GM21447 (cell line): ENCODE data around the gene ITGAX.
"Not testable (repeated sequence)": the region's sequence is repeated elsewhere in the genome, so short reads cannot be mapped to it uniquely, and the experiment has no call there.

Experiments used
- ATAC-seq: cut with Tn5 transposase; IDR thresholded peaks from one replicate; pipeline ENCODE4 v1.9.1; 2021; ENCODE audit not compliant: unreplicated experiment

The ITGAX gene

DNA sequence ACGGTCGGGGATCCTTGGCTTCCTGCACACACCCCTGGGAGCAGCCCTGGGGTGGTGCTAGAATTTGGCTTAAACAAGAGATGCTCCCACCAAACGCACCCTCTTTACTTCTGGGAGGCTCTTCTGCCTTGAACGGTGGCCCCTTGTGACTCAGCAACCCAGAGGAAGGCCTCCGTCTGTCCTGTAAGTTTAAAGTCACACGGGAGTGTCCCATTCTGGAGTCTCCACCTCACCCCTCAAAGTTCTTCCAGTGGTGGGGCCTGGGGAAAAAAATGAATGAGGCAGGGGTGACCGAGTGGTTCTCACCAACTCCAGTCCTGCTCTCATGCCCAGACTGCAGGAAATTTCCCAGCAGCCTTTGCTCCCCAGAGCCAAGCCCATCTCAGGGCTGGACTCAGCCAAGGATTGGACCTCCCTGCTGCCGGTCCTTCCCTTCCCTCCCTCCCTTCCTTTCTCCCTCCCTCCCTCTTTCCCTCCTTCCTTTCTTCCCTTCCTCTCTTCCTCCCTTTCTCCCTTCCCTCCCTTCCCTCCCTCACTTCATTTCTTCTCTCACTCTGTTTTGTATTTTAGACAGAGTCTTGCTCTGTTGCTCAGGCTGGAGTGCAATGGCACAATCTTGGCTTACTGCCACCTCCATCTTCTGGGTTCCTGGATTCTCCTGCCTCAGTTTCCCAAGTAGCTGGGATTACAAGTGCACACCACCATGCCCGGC, 49.5 kb downstream of the ITGAX start:
- ATAC-seq = no peak

DNA sequence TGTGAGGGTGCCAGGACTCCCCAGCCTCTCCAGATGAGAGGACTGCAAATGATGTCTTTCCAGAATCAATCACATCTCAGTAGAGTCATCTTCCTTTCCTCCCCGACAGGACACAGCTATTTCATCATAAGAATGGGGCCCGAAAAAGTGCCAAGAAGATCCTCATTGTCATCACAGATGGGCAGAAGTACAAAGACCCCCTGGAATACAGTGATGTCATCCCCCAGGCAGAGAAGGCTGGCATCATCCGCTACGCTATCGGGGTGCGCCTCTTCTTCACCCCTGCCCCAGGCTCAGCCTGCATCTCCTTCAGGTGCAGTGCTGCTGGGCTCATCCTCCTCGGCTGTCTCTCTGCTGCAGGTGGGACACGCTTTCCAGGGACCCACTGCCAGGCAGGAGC, 52.4 kb downstream of the ITGAX start:
- no peak for ATAC-seq

DNA sequence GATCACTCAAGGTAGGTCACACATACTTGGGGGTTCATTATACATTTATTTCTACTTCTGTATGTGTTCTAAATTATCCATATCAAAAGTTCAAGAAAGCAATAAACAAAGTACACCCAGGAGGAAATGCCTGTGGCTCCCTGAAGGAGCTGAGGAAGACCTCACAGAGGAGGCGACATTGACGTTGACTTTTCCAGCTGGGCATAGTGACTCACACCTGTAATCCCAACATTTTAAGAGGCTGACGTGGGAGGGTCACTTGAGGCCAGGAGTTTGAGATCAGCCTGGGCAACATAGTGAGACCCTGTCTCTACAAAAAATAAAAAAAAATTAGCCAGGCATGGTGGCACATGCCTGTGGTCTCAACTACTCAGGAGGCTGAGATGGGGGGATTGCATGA, 54.5 kb downstream of the ITGAX start:
- ATAC-seq = no peak

DNA sequence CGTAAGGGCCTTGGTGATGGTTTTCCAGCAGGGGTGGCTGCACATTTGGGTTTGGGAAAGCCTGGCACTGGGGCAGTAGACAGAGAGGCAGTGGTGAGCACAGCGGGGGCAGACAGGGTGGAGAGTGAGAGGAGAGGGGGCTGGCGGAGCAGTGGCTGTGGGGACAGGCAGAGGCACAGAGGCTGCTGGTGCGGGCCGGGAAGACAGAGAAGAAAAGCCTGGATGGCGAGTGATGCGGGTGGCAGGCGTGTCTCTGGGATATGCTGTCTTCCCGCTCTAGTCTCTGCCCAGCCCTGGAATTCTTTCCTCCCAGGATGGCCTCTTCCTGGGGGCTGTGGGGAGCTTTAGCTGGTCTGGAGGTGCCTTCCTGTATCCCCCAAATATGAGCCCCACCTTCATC, 55.1 kb downstream of the ITGAX start:
- ATAC-seq = no peak

DNA sequence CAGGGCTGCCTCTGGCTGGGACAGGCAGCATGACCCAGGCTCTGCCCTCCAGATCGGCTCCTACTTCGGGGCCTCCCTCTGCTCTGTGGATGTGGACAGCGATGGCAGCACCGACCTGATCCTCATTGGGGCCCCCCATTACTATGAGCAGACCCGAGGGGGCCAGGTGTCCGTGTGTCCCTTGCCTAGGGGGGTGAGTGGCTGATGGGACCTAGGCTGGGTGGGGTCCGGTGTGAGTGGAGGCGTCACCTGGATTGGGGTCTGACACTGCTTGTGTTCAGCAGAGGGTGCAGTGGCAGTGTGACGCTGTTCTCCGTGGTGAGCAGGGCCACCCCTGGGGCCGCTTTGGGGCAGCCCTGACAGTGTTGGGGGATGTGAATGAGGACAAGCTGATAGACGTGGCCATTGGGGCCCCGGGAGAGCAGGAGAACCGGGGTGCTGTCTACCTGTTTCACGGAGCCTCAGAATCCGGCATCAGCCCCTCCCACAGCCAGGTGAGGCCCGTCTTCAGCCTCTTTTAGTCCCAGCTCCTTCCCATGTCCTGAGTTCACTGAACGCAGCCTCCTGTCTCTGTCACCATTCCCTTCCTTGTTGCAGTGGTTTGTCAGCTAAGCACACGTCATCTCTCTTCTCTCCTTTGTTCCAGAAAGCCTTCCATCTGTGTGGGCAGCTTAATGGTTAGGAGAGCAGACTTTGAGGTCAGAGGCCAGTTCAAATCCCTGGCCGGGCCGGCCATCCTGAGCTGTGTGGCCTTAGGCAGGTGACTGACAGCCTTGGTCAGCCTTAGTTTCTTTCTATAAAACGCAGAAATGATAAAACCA, 56.3 kb downstream of the ITGAX start:
- ATAC-seq = no peak

DNA sequence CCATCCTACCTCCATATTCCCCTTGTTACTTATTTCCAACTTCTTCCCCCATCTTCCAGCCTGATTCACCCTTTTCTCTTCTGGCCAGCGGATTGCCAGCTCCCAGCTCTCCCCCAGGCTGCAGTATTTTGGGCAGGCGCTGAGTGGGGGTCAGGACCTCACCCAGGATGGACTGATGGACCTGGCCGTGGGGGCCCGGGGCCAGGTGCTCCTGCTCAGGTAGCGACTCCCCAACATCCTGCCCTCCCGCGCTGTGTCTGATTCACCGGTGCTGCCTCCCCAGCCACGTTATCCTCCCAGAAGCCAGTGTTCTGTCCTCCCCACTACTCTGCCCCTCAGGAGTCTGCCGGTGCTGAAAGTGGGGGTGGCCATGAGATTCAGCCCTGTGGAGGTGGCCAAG, 57.8 kb downstream of the ITGAX start:
- ATAC-seq = no peak

DNA sequence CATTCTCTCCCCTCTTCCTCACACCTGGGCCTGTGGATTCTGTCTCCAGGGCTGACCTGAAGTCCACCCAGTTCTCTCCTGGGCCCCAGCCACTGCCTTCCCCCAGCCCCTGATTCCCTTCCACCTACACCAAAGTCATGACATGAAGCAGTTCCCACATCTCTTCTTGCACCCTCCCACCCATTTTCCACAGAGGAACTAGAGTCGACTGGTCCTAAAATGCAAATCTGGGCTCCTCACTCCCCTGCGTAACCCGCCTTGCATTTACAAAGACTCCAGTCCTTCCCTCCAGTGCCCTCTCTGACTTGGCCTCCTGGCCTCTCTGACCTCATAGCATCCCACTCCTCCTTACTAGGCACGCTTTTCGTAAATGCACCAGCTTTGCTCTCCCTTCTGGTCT, 58.4 kb downstream of the ITGAX start:
- no peak for ATAC-seq

DNA sequence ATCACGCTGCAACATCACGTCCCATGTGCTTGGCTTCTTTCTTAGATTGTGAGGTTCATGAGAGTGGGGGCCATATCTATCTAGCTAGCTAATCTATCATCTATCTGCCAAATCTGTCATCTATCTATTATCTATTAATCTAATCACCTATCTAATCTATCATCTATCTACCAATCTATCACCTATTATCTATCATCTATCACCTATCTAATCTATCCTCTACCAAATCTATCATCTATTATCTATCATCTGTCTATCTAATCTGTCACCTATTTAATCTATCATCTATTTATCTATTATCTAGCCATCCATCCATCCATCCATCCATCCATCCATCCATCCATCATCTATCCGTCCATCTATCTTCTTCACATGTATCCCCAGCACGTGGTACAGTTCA, 59.0 kb downstream of the ITGAX start:
- ATAC-seq = no peak

DNA sequence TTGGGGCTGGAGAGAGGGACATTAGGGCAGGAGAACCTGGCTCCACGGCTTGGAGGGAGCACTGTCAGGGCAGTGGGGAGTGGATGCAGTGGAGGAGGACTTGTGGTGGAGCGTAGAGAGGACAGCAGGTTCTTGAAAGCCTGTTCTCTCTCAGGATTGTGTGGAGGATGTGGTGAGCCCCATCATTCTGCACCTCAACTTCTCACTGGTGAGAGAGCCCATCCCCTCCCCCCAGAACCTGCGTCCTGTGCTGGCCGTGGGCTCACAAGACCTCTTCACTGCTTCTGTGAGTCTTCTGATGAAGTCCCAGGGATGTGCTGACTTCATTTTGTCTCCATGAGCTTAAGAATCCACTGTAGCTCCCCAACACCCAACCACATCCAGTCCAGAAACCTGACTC, 59.7 kb downstream of the ITGAX start:
- no peak for ATAC-seq

DNA sequence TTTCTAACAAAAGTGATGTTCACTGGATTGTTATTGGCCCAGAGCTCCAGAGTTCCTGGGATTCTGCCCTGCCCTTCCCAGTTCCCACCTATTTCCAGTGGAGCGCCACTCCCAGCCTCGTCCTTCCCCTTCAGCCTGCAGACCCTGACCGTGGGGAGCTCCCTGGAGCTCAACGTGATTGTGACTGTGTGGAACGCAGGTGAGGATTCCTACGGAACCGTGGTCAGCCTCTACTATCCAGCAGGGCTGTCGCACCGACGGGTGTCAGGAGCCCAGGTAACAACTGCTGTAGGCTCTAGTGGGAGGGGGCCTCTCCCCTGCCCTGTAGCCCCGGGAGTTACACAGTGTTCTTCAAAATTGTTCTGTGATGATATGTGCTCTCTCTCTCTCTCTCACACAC, 61.4 kb downstream of the ITGAX start:
- ATAC-seq = no peak

DNA sequence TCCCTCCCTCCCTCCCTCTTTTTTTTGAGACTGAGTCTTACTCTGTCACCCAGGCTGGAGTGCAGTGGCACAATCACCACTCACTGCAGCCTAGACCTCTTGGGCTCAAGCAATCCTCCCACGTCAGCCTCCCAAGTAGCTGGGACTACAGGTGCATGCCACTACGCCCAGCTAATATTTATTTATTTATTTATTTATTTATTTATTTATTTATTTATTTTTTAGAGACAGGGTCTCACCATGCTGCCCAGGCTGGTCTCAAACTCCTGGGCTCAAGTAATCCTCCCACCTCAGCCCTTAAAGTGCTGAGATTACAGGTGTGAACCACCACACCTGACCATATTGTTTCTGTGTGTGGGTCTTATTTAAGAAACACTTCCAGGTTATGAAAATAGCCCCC, 62.1 kb downstream of the ITGAX start:
- ATAC-seq = not testable (repeated sequence)

DNA sequence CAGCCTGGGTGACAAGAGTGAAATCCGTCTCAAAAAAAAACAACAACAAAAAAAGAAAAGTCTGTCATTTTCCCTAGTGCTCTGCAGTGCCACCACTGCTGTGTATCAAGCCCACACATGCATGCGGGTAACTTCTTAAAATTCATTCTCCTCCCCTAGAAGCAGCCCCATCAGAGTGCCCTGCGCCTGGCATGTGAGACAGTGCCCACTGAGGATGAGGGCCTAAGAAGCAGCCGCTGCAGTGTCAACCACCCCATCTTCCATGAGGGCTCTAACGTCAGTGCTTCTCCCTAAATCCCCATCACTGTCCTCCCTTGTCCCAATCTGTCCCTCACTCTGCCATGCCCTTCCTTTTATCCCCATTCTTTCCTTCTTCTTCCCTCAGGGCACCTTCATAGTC, 62.9 kb downstream of the ITGAX start:
- ATAC-seq = no peak

DNA sequence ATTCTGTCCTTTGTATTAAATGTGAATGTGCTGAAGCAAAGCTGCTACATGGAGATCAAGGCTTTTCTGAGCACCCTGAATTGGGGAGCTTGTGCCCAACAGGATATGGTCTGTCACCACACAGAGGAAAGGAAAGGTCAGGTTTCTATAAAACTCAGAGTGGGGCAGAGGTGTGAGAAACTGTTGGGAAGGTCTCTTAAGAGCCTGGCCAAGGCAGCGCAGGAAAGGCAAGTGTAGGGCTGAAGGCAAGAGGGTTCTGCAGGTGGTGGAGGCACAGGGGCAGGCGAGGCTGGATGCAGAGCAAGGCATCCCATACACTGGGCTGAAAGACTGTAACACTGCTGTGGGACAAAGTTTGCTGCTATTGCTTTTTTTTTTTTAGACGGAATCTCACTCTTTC, 65.1 kb downstream of the ITGAX start:
- no peak for ATAC-seq

DNA sequence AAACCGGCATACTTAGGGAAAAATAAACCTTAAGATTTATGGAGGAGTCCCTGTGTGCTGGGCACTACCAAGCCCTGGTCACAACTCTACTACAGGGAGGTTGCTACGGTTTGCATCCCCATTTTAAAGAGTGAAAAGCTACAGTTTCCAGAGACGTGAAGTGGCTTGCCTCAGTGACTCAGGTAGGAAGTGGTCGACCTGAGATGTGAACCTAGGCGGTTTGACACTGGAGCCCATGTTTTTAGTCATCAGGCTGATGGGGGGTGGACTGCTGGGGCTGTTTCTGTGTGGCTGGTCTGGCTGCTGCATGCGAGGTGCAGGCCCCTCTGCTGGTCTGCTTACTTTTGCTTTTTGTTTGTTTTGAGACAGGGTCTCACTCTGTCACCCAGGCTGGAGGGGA, 66.6 kb downstream of the ITGAX start:
- no peak for ATAC-seq

DNA sequence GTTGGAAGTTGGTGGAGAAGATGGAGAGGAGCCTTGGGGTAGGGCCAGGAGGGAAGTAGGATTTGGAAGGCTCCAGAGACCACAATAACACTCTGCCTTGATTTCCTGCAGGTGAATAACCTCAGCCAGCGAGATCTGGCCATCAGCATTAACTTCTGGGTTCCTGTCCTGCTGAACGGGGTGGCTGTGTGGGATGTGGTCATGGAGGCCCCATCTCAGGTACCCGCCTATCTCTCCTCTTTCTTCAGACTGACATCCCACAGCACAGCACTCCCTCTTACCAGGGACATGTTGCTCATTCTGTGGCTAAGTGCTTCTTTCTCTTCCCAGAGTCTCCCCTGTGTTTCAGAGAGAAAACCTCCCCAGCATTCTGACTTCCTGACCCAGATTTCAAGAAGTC, 68.3 kb downstream of the ITGAX start:
- ATAC-seq = no peak

DNA sequence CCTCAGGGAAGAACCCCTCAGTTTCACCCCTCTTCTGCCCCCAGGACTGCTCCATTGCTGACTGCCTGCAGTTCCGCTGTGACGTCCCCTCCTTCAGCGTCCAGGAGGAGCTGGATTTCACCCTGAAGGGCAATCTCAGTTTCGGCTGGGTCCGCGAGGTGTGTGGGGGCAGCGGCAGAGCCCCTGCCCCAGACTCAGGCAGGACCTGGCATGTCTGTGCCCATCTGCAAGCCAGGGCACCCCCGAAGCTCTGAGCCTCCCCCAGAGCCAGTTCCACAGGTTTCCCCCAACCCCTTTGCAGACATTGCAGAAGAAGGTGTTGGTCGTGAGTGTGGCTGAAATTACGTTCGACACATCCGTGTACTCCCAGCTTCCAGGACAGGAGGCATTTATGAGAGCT, 68.8 kb downstream of the ITGAX start:
- no peak for ATAC-seq

DNA sequence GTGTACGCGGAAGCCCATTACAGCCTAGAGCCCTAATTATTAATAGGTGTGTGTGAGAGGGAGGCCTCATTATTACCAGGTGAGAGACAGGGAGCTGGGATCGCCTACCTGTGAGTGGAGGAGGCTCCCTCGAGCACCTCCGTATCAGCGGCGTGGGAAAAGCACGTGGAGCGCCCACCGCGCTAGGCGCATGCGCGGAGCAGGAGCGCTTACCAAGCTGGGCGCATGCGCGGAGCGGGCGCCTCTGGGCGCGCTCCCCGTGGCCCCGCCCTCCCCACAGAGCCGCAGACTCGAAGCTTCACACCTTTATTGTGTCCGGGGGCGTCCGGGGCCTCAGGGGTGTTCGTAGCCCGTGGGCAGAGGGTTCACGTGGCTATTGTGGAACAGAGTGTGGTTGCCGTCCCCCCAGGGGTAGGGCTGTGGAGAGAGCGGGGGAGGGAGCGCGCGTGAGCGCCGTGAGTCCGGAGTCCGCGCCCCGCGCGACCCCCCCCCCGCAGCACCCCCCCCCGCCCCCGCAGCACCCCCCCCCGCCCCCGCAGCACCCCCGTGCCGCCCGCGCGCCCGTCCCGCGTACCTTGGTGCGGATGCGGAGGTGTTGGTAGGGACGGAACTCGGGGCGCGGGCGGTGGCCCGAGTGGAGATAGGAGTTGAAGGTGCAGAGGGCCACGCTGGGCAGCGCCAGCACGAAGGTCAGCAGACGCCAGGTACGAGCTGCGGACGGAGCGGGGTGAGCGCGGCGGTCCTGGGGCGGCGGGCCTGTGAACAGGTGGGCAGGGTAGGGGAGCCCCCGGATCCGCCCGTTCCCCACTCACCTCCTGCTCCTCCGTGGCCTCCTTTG, 72.7 kb downstream of the ITGAX start:
- no peak for ATAC-seq

DNA sequence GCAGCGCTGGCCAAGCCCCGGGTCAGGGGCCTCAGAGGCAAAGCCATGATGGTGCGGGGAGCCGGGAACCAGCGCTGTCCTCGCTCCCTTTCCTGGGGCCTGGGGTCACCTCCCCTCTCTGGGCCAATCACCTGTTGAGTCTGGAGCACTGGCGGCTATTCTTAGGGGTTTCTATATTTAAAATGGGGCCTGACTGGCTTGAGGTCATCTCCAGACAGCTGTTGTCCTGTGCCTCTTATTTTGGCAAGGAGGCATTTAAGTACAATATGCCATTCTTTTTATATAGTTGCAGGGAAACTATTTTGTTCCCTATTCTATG, 73.3 kb downstream of the ITGAX start, which contains the start of gene COX6A2:
Gene COX6A2 (minus strand): TSS at position 82 of the 319 bp plus-strand sequence. CDS start 35 bp downstream, at position 47.
- no peak for ATAC-seq

DNA sequence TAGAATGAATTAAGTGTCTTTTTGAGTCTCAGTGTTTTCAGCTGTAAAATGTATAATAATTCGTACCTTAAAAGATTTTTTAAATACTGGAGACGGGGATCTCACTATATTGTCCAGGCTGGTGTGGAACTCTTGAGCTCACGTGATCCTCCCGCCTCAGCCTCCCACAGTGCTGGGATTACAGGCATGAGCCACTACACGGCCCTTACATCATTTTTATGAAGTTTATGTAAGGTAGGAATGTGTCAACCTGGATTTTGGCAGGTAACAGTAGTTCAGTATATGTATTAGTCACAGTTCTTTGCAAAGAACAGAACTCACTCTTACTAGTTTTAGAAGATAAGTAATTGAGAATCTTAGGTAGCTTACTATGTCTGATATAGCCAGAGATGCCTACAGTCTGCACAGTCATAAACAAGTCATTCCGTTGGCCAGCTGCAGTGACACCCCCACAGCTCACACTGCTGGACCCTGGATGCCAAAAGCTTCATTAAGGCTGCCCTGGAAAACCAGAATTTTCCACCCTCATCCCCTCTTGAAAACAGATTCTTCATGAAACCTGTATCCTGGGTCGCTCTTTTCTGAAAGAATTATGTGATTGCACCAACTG, 73.8 kb downstream of the ITGAX start:
- no peak for ATAC-seq

DNA sequence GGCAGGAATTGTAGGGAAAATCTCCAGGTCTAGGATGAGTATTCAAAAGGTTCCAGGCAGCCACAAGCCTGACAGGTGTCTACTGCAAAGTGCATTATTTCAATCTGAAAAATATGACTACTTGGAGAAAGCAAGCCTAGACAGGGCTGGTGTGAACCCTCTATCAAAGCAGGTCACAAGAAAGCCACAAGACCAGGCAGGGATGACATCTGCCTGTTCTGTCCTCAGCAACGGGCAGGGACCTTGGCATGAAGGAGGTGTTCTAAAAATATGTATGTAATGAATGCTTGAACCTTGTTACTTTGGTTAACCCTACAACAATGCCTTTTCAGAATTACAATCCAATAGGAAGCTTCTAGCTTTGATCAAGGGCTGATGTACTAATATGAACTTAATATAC, 74.3 kb downstream of the ITGAX start:
- ATAC-seq = no peak

DNA sequence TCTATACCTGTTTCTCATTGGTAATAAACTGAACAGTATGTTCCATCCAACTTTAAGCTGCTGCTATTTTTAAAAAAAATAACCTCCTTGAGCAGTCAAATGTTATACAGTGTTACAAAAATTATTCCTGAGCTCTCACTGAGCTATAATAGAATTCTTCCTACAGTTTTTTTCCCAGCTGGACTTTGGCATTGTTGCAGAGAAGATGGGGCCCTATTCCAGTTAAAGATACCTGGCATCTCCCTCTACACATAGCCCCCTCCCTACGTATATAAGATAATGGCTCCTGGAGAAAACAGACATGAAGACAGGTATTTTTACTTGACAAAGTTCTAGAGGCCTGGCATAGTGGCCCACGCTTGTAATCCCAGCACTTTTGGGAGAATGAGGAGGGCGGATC, 74.8 kb downstream of the ITGAX start:
- no peak for ATAC-seq
